Measurements from ENCODE around the gene FDPS. TPM values are rescaled to one million over a fixed set of nuclear protein-coding genes. Genes with fewer than 3 reads are reported as not detected.

FDPS gene
- total RNA-seq, 6 donors from 2014 or later: 129 to 256 (median 179) TPM

DNA sequence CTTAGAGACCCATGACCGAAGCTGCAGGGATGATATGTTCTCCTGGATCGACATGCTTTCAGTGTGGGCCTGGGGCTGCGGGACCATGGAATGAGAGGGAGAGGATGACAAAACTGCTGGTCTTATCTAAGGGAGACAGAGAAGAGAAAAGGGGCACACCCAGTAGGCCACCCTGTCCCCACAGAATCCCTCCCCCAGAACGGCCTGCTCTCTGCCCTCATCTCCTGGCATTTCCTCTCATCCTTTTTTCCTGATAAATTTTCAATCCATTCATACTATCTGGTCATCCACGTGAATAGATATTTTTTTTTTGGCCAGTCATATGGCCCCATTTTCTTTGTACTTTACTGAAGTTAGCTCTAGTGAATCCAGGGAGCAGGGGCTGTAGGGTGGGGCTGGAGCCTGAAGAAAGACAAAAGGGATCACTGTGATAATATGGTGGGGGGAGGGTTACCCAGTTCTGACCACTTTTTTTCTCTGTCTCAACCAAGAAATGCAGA lies 7.3 kb upstream of the FDPS start, which contains the start of gene PKLR:
Gene PKLR (minus strand): TSS at position 97 of the 500 bp plus-strand sequence. CDS start 43 bp downstream, at position 54.
- WGBS, 2 donors: 88 to 89% methylated on average over 5 of the region's 5 CpGs
- no peak for DNase-seq

DNA sequence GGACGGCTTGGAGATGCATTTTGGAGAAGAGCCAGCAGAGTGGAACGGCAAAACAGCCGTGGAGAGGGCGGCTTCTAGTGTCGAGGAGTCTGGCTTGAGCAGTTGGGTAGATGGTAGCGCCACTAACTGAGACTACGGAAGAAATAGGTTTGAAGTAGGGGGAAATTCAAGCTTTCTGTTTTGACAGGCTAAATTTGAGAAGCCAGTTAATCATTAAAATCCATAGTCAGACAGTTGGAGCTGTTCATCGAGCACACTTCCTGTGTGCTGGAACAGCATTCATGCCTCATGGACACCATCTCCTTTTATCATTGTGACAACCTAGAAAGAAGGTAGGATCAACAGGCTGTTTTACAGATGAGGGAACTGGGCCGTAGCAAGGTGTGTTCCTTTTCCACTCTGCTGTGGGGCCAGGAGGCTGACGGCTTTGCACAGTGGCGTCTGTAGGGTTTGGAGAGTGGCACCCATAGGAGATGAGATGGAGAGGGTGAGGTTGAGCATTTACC lies 4.1 kb upstream of the FDPS start:
- H3K27me3 ChIP-seq: no peaks in the 10 kb centered on the region
- peaks cover 7 to 17% (median 10%) of the 10 kb centered on the region in 4 donors for H3K4me1 ChIP-seq
- WGBS, 2 donors: 63 to 69% methylated on average over 9 to 11 of the region's 11 CpGs
- DNase-seq: no peak
- H3K27ac ChIP-seq: no peak overlapping the region
- no peaks in the 10 kb centered on the region for H3K9me3 ChIP-seq
- TF ChIP-seq POLR2A (IDR thresholded peaks at IDR 0.05) (no peak), POLR2AphosphoS5 (IDR thresholded peaks at IDR 0.05) (no peak), EP300 (IDR thresholded peaks at IDR 0.05) (no peak)
- TF ChIP-seq, protein P1, sequence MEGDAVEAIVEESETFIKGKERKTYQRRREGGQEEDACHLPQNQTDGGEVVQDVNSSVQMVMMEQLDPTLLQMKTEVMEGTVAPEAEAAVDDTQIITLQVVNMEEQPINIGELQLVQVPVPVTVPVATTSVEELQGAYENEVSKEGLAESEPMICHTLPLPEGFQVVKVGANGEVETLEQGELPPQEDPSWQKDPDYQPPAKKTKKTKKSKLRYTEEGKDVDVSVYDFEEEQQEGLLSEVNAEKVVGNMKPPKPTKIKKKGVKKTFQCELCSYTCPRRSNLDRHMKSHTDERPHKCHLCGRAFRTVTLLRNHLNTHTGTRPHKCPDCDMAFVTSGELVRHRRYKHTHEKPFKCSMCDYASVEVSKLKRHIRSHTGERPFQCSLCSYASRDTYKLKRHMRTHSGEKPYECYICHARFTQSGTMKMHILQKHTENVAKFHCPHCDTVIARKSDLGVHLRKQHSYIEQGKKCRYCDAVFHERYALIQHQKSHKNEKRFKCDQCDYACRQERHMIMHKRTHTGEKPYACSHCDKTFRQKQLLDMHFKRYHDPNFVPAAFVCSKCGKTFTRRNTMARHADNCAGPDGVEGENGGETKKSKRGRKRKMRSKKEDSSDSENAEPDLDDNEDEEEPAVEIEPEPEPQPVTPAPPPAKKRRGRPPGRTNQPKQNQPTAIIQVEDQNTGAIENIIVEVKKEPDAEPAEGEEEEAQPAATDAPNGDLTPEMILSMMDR (IDR thresholded peaks at IDR 0.05): no peak
- no peaks in the 10 kb centered on the region for H3K36me3 ChIP-seq
- no peak overlapping the region for H3K4me3 ChIP-seq
- no peak for ATAC-seq (ENCODE audit: low FRiP score in 2 of 2)

More for the DNA sequence above, 7.3 kb upstream of the FDPS start, which contains the start of gene PKLR:
- Histone ChIP-seq H3K4me3 (no peak within 1 kb of the TSS), H3K4me1 (no peaks in the 10 kb centered on the region), H3K36me3 (no peaks in the 10 kb centered on the region), H3K9me3 (no peaks in the 10 kb centered on the region), H3K27ac (no peak within 1 kb of the TSS), H3K27me3 (no peaks in the 10 kb centered on the region)
- ATAC-seq (ENCODE audit: low FRiP score in 2 of 2): no peak
- TF ChIP-seq POLR2A (IDR thresholded peaks at IDR 0.05) (no peak), EP300 (IDR thresholded peaks at IDR 0.05) (no peak), POLR2AphosphoS5 (IDR thresholded peaks at IDR 0.05) (no peak)
- TF ChIP-seq, protein P1 (IDR thresholded peaks at IDR 0.05): no peak

DNA sequence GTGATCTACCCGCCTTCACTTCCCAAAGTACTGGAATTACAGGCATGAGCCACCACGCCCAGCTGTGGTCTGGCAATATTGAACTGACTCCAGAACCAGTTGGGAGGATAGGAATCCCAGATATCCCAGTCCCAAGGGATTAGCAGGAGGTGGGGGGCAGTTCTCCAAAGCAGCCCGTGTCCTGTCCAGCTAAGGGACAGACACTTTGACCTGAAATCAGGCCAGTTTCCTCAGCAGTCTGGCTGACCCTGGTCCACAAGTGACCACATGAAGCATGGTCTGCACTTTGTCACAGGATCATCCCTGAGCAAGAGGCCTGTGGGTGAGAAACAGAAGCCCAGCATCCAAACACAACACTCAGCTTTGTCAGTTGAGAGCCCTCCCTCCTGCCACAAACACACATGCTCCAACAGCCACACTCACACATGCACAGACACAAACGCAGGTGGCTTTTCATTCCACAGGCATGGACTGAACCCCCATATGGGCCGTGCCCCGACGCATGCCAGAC lies 2.7 kb upstream of the FDPS start:
- ATAC-seq (ENCODE audit: low FRiP score in 2 of 2) (no peak), DNase-seq (peak in 1 of 2 donors; percentile 46)
- H3K4me1 ChIP-seq: peaks cover 20 to 30% (median 23%) of the 10 kb centered on the region in 4 donors
- no peak overlapping the region for H3K27ac ChIP-seq
- H3K4me3 ChIP-seq: no peak overlapping the region
- no peaks in the 10 kb centered on the region for H3K27me3 ChIP-seq
- H3K9me3 ChIP-seq: no peaks in the 10 kb centered on the region
- H3K36me3 ChIP-seq: peaks cover 0 to 7% (median 0%) of the 10 kb centered on the region in 4 donors
- TF ChIP-seq POLR2A (IDR thresholded peaks at IDR 0.05): no peak
- TF ChIP-seq EP300 (IDR thresholded peaks at IDR 0.05): no peak
- TF ChIP-seq POLR2AphosphoS5 (IDR thresholded peaks at IDR 0.05): no peak
- TF ChIP-seq, protein P1 (IDR thresholded peaks at IDR 0.05): no peak
- 81 to 82% methylated on average over 7 of the region's 7 CpGs for WGBS, 2 donors

DNA sequence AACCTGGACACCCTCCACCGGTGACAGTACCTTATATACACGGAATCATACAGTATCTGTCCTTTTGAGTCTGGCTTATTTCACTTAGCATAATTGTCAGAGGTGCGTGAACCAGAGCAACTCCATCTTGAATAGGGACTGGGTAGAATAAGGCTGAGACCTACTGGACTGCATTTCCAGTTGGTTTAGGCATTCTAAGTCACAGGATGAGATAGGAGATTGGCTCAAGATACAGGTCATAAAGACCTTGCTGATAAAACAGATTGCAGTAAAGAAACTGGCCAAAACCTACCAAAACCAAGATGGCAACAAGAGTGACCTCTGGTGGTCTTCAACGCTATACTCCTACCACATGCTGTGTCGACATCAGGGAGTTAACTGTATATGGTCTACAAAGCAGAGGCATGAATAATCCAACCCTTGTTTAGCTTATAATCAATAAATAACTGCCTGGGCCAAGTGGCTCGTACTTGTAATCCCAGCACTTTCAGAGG lies 1.4 kb upstream of the FDPS start:
- 56 to 62% methylated on average over 6 of the region's 6 CpGs for WGBS, 2 donors
- ATAC-seq (ENCODE audit: low FRiP score in 2 of 2) (no peak), DNase-seq (no peak)
- Histone ChIP-seq H3K4me1 (peaks cover 27 to 37% (median 33%) of the 10 kb centered on the region in 4 donors), H3K27me3 (no peaks in the 10 kb centered on the region), H3K9me3 (no peaks in the 10 kb centered on the region), H3K27ac (peak overlapping the region in 2 of 4 donors; percentile 91 to 95), H3K36me3 (peaks cover 0 to 12% (median 0%) of the 10 kb centered on the region in 4 donors), H3K4me3 (peak overlapping the region in 1 of 4 donors; percentile 95)
- no peak for TF ChIP-seq EP300 (IDR thresholded peaks at IDR 0.05)
- no peak for TF ChIP-seq POLR2A (IDR thresholded peaks at IDR 0.05)
- TF ChIP-seq, protein P1 (IDR thresholded peaks at IDR 0.05): peak in 2 of 6 experiments; percentile 29 to 31

Measured in upper lobe of left lung (tissue), 6 donors.